Measurements from ENCODE around the gene MBNL3.

The MBNL3 gene

DNA sequence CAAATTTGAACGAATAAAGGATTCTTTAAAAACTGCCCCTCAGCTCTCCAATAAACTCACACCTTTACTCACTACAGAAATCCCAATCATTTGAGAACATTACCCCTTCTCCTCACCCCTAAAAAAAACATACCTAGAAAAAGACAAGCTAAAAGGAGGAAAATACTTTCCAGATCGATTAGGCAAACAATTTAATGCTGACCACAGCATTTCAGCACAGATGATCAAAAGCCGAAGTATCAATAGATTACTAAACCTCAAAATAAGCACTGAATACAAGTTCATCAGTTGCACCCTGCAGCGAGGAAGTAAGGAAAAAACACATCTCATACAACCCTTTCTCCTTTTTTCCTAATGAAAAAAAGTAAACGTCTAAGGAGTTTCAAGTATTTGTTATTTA lies 65.5 kb downstream of the MBNL3 start:
- TF ChIP-seq GATA1 (IDR thresholded peaks at IDR 0.05; ENCODE audit: low read depth, low read length) = no peak
- TF ChIP-seq POLR2A (IDR thresholded peaks at IDR 0.05; ENCODE audit: low read length) = no peak
- no peak for DNase-seq

DNA sequence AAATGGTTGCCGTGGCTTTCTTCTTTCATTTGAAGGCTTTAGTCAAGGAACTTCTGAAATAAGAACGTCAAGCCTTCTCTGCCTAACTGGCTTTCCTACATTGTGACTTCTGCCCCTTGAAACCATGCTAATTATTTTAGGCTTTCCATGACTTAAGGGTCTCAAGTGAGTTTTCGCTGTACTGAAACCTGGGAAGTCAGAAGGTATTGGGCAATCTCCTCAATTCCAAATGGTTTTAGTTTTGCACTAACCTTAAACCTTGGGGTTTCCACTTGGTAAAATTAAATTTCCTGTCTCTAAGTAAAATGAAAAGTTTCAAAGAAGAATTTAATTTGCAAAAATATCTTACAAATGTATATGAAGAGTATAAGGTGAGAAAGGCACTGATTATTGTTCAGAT lies 73.8 kb downstream of the MBNL3 start:
- TF ChIP-seq POLR2A (IDR thresholded peaks at IDR 0.05; ENCODE audit: low read length) (no peak), GATA1 (IDR thresholded peaks at IDR 0.05; ENCODE audit: low read depth, low read length) (no peak)
- DNase-seq = no peak

DNA sequence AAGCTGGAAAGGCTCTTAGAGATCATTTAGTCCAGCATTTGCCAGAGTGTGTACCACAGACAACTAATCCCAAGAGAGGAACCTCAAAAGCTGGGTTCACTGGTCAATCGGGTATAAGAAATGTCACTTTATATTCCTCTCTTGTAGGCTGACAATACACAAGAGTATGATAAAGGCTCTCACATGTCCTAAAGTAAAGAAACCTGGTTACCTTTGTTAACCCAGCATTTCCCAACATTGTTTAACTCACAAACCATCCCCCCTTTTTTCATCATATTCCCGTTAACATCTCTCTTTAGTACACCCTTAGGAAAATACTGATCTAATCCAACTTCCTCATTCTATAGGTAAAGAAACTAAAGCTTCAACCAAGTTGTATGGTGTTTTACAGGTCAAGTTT lies 74.4 kb downstream of the MBNL3 start:
- TF ChIP-seq GATA1 (IDR thresholded peaks at IDR 0.05; ENCODE audit: low read depth, low read length) (no peak), POLR2A (IDR thresholded peaks at IDR 0.05; ENCODE audit: low read length) (no peak)
- DNase-seq = no peak

DNA sequence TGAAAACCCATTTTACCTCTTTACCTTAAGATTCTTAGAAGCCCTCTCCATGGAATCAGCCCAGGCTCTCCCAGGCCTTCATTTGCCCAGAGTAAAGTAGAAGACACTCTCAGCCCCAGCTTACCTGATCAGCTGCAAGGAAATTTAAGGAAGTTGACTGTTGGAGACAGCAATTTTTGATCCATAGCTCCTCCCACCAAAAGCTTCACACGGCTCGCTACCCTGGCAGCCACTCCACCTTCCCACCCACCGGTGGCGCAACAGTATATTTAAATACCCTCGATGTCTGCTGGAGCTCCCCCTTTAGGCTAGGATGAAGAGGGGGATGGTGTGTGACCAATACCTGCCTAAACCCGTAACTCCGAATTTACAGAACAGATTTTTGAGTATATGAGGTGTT lies 75.4 kb downstream of the MBNL3 start:
- peak; percentile 2 to 22 for DNase-seq
- TF ChIP-seq POLR2A (IDR thresholded peaks at IDR 0.05; ENCODE audit: low read length) = no peak
- TF ChIP-seq GATA1 (IDR thresholded peaks at IDR 0.05; ENCODE audit: low read depth, low read length) = no peak

DNA sequence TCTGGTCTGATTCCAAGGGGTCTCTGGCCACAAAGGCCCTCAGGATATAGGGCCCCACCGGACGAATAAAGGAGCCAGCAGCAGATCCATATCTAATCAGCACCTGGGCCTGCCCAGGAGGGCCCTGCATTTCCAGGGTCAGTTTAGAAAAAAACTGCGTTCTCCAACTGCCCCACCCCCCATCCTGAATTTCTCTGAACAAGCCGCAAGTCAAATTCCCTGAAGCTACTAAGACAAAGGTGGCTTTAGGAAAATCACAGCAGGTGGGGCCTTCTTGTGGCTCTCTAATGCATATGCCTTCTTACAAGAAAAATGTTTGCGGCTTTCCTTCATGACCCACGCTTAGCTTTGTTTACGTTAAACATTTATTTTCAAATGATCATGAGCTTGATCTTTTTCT lies 76.6 kb downstream of the MBNL3 start:
- no peak for DNase-seq
- TF ChIP-seq GATA1 (IDR thresholded peaks at IDR 0.05; ENCODE audit: low read depth, low read length) (no peak), POLR2A (IDR thresholded peaks at IDR 0.05; ENCODE audit: low read length) (no peak)

DNA sequence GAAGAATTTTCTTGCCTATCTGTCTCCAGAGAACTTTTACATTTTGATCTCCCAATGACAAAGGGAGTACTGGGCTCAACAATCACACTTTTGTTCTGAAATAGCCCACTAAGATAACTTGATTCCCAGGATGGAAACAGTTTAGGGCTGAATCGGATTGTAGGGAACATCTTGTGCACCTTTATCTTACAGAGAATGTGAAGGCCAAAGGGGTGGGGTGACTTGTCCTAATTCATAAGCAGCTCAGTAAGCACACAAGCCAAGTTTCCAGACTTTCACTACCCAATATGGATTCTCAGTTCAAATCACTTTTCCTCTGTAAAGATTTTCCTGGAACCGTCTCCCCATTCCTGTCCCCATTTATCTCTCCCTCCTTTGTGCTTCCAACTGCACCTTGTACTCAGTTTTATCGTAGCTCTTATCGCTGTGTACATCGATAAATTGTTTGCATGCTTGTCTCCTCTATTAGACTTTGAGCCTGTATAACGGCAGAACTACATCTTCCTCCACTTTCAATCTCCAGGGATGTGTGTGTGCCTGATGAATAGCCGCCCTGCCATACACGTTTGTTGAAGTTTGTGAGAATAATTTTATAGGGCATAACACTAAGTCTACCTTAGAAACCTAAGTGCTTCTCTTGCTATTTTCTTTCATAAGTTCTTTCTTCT lies 77.4 kb downstream of the MBNL3 start:
- TF ChIP-seq POLR2A (IDR thresholded peaks at IDR 0.05; ENCODE audit: low read length) = no peak
- no peak for TF ChIP-seq GATA1 (IDR thresholded peaks at IDR 0.05; ENCODE audit: low read depth, low read length)
- no peak for DNase-seq

DNA sequence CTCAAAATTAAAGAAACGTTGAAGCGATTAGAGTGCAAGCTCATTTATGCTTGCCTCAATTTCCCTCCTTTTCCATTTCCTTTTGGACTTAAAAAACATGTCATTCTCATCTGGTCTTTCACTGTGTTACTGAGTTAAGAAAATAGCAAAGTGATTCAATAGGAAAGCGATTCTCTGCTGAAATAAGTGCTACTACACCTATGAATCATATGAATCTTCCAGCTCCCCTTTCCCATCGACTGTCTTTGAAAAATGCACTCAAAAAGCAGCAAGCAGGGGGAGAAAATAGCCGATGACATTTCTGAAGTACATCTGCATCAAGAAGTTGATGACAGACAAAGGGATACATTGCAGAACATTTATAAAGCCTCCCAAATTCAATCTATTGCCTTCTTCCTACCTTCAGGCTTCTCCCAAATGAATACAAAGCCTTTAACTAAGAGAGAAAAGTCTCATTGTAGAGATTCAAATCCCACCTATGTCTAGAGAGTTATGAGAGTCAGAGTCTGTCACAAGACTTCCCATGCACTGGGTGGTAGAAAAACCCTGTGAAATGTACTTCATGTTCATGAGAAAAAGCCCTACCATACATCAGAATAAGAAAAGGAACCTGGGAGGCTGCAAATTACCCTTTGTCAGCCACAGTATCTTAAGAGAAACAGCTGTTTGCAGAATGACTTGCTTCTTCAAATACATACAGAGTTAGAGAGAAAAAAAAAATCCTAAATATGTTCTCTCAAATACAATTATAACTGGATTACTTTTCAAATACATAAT lies 78.9 kb downstream of the MBNL3 start:
- DNase-seq = no peak
- TF ChIP-seq POLR2A (IDR thresholded peaks at IDR 0.05; ENCODE audit: low read length) = no peak
- no peak for TF ChIP-seq GATA1 (IDR thresholded peaks at IDR 0.05; ENCODE audit: low read depth, low read length)

DNA sequence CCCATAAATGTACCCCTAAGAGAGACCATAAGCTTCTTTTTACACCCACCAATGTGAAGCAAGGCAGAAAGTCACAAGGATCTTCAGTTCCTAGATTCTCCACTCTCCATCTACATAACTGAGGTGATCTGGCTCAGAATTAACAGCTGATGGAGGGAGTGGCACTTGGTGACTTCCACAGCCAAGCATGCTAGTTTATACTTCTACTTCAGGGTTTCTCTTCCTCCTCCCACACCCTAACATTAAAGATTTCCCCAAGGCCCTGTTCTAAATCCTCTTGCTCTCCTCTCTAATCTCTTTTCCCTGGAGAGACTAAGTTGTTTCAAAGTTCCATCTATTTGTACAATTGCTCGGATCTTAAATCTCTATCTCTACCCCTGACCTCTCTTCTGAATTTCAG lies 81.1 kb downstream of the MBNL3 start:
- TF ChIP-seq GATA1 (IDR thresholded peaks at IDR 0.05; ENCODE audit: low read depth, low read length) (no peak), POLR2A (IDR thresholded peaks at IDR 0.05; ENCODE audit: low read length) (no peak)
- DNase-seq = no peak

DNA sequence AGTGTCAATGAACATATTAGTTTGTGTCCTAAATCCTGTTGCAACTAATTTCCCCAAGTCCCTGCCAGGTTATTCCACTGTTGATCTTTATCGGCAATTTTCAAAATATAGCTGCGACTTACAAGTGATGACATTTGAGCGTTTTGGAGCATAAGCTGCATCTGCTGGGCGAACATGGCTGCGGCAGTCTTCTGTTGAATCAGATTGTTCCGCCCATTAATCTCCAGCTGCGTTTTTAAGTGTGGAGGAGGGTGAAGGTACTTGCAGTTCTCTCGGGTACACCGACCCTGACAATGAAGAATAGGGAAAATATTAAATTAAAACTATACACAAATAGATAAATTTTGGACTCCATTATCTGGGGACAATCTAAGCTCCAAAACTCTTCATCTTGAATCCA lies 82.7 kb downstream of the MBNL3 start:
- TF ChIP-seq GATA1 (IDR thresholded peaks at IDR 0.05; ENCODE audit: low read depth, low read length) = no peak
- TF ChIP-seq POLR2A (IDR thresholded peaks at IDR 0.05; ENCODE audit: low read length) = no peak
- DNase-seq = no peak

DNA sequence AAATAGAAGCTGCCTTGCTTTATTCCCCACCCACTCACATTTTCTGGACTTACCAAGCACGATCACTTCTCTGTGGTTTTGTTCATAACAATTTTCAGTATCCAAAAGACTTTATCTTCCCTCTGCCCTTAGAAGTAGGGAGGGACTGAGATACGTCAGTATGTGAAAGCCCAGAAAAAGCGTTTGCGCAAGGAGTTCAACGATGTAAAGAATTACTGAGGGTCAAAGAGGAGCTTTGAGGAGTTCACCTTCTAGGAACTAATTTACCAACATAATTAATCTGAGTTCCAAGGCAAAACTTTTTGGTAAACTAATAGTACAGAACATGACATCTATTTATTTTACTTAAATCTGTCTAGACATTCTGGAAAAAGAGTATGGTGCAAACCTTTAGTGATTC lies 84.6 kb downstream of the MBNL3 start:
- DNase-seq = no peak
- TF ChIP-seq GATA1 (IDR thresholded peaks at IDR 0.05; ENCODE audit: low read depth, low read length) (no peak), POLR2A (IDR thresholded peaks at IDR 0.05; ENCODE audit: low read length) (no peak)

DNA sequence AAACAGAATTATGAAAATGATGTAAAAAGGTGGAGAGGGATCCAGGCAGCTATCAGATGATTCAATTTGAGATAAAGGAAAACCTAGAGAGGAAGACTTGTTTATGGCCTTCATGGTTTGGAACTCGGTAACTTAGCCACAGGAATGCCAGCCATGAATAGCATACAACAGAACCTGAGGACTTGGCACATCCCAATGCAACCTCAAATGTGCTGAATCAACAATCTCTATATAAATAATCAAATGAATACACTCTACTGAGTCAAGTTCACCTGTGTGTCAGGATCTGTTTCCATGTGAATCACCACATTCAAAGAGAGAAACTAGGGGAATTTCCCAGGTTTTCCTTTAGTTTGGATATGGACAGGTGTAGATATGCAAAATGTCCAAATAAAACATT lies 86.9 kb downstream of the MBNL3 start:
- TF ChIP-seq POLR2A (IDR thresholded peaks at IDR 0.05; ENCODE audit: low read length) (no peak), GATA1 (IDR thresholded peaks at IDR 0.05; ENCODE audit: low read depth, low read length) (no peak)
- DNase-seq = no peak

DNA sequence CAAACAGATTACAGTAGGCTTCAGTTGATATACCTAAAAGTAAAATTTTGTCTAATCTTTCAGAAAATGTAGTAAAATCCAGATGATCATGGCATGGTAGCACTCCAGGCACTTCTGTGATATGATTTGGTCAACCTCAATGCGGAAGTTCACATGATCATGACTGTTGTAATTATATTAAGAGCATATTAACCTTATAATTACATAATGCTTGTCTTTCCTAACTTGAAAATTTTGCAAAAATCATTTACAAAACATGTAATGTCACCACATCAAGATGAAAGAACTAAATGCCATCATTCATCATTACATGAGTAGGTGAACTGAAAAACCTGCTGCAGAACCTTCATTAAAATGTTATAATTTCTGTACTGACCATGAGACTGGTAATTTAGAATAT lies 88.1 kb downstream of the MBNL3 start:
- no peak for TF ChIP-seq GATA1 (IDR thresholded peaks at IDR 0.05; ENCODE audit: low read depth, low read length)
- no peak for TF ChIP-seq POLR2A (IDR thresholded peaks at IDR 0.05; ENCODE audit: low read length)
- no peak for DNase-seq

DNA sequence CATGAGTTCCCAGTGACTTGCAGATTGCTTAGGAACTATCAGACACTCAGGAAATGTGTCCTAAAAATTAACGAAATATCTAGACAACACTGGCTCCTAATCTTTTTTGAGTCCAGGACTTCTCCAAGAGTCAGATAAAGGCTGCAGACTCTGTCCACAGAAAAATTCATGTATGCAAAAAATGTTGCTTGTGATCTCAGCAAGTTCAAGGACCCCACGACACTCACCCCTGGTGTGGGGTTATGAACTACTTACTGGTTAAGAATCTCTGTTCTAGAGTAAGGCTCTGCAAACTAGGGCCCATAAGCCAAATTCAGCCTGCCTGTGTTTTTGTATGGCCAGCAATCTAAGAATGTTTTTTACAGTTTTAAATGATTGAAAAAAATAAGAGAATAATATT lies 93.2 kb downstream of the MBNL3 start:
- DNase-seq = no peak
- TF ChIP-seq POLR2A (IDR thresholded peaks at IDR 0.05; ENCODE audit: low read length) = no peak
- no peak for TF ChIP-seq GATA1 (IDR thresholded peaks at IDR 0.05; ENCODE audit: low read depth, low read length)

DNA sequence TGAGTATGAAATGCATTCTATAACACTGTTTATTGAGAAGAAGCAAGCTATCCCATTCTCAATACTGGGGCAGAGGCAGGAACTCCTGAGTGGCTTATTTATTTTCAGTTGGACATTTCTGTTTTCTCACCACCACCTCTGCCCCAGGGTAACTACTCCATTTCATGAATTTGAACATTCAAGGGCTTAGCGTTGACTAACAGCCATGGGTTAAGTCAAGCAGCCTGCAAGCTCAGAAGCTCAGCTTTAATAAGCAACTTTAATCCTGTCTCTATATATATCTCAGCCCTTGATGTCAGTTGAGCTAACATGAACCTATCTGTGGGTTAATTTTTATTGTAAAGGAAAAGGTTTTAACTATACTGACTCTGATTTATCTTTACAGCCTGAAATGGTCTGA lies 93.8 kb downstream of the MBNL3 start:
- no peak for DNase-seq
- TF ChIP-seq GATA1 (IDR thresholded peaks at IDR 0.05; ENCODE audit: low read depth, low read length) (no peak), POLR2A (IDR thresholded peaks at IDR 0.05; ENCODE audit: low read length) (no peak)

DNA sequence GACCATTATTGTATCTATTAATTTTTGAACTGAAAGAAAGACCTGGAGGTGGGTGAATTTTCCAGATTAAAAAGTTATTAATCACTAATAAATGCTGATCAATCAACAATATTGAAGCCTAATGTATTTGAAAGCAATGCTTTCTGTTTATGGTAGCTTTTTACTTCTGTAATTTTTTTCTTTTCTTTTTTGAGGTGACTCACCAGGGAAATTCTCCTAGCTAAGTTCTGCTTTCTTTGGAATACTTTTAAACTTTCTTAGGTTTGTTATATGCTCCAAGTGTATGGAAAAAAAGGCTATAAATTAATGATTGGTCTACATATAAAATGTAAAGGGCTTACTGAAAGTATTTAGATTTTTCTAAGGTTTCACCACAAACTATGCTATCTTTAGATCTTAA lies 94.2 kb downstream of the MBNL3 start:
- no peak for DNase-seq
- no peak for TF ChIP-seq POLR2A (IDR thresholded peaks at IDR 0.05; ENCODE audit: low read length)
- TF ChIP-seq GATA1 (IDR thresholded peaks at IDR 0.05; ENCODE audit: low read depth, low read length) = no peak
